Measurements from ENCODE around the gene EIF5.

The EIF5 gene

DNA sequence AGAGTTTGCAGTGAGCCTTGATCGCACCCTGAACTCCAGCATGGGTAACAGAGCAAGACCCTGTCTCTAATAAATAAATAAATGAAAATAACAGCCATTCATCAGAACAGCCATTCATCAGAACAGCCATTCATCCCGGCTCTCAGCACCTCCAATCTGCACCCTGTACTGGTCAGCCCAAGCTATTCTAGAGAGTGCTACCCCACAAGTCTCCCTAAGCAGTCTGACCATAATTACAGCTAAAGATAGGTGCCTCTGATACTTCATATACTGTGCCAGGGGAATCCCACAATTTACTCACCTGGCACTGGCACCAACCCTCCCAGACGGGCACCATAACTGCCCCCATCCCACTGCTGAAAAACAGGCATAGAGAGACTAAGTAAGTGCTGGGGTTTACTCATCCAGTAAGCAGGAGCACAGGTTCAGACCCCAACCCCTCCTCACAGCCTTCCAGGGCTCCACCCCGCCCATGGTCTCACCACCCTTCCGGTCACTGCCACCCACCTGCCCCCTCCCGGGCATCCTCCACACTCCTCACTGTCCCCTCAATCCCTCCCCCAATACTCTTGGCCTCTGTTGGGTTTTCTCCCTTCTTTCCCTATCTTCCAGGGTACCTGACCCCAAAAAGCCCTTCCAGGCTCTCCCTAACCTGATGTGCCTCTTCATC, 15.2 kb upstream of the EIF5 start:
- no peak for DNase-seq (ENCODE audit: low read depth)
- no peak overlapping the region for H3K4me3 ChIP-seq (ENCODE audit: low read depth, low read length)
- TF ChIP-seq, protein P1, sequence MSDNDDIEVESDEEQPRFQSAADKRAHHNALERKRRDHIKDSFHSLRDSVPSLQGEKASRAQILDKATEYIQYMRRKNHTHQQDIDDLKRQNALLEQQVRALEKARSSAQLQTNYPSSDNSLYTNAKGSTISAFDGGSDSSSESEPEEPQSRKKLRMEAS (IDR thresholded peaks at IDR 0.05; ENCODE audit: low read depth, low read length) = no peak
- TF ChIP-seq POLR2A (IDR thresholded peaks at IDR 0.05; ENCODE audit: extremely low read depth, insufficient read length) (no peak), MYC (IDR thresholded peaks at IDR 0.05; ENCODE audit: low read depth, low read length) (no peak)
- TF ChIP-seq, protein P2, sequence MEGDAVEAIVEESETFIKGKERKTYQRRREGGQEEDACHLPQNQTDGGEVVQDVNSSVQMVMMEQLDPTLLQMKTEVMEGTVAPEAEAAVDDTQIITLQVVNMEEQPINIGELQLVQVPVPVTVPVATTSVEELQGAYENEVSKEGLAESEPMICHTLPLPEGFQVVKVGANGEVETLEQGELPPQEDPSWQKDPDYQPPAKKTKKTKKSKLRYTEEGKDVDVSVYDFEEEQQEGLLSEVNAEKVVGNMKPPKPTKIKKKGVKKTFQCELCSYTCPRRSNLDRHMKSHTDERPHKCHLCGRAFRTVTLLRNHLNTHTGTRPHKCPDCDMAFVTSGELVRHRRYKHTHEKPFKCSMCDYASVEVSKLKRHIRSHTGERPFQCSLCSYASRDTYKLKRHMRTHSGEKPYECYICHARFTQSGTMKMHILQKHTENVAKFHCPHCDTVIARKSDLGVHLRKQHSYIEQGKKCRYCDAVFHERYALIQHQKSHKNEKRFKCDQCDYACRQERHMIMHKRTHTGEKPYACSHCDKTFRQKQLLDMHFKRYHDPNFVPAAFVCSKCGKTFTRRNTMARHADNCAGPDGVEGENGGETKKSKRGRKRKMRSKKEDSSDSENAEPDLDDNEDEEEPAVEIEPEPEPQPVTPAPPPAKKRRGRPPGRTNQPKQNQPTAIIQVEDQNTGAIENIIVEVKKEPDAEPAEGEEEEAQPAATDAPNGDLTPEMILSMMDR (IDR thresholded peaks at IDR 0.05; ENCODE audit: low read depth, low read length) = no peak

DNA sequence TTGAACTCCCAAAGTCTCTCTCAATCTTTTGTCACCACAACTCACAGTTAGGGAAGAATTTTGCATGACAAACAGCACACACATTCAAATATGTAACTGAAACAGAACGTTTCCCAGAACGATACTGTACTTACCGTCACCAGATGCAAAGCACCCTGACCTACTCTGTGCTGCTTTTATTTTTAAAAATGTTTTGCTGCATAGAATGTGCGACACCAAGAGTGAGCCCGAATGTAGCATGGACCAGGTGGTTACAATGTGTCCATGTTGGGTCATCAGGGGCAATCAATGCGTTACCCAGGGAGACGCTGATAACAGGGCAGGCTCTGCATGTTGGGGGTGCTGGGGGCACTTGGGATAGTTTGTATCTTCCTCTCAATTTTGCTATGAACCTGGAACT, 14.6 kb upstream of the EIF5 start:
- no peak for DNase-seq (ENCODE audit: low read depth)
- TF ChIP-seq, protein P1 (IDR thresholded peaks at IDR 0.05; ENCODE audit: low read depth, low read length) = no peak
- TF ChIP-seq, protein P2 (IDR thresholded peaks at IDR 0.05; ENCODE audit: low read depth, low read length) = no peak
- TF ChIP-seq MYC (IDR thresholded peaks at IDR 0.05; ENCODE audit: low read depth, low read length) = no peak
- TF ChIP-seq POLR2A (IDR thresholded peaks at IDR 0.05; ENCODE audit: extremely low read depth, insufficient read length) = no peak
- no peak overlapping the region for H3K4me3 ChIP-seq (ENCODE audit: low read depth, low read length)

DNA sequence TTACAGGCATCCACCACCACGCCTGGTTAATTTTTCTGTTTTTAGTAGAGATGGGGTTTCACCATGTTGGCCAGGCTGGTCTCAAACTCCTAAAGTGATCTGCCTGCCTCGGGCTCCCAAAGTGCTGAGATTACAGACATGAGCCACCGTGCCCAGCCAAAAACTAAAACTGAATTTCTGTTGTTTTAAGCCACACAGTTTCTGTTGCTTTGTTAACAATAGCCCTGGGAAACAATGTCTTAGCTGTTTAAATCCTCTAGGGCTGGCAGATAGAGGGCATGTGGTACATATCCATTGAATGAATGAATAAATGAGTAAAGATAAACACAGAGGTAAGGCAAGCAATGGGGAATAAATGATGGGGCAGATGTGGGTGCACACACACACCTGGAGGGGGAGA, 8.0 kb upstream of the EIF5 start:
- no peak for DNase-seq (ENCODE audit: low read depth)
- no peak overlapping the region for H3K4me3 ChIP-seq (ENCODE audit: low read depth, low read length)
- TF ChIP-seq, protein P2 (IDR thresholded peaks at IDR 0.05; ENCODE audit: low read depth, low read length) = no peak
- TF ChIP-seq, protein P1 (IDR thresholded peaks at IDR 0.05; ENCODE audit: low read depth, low read length) = no peak
- TF ChIP-seq POLR2A (IDR thresholded peaks at IDR 0.05; ENCODE audit: extremely low read depth, insufficient read length) (no peak), MYC (IDR thresholded peaks at IDR 0.05; ENCODE audit: low read depth, low read length) (no peak)

DNA sequence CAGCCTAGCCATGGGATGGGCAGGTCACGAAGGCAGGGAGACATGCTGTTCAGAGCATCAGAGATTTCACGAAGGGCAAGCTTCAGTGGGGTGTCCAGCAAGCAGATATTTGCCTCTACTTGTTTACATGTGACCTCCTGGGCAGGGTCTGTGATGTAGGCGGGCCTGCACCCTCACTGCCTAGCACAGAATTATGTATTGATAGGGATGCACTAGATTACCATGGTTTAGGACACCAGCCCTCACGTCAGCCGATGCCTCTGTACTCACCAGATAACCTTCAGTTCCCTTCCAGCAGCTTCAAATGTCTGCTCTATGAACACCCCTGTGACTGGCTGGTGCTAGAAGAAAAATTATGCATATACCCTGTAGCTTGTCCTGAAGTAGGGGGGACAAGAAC, 5.1 kb upstream of the EIF5 start:
- no peak overlapping the region for H3K4me3 ChIP-seq (ENCODE audit: low read depth, low read length)
- TF ChIP-seq, protein P2 (IDR thresholded peaks at IDR 0.05; ENCODE audit: low read depth, low read length) = no peak
- TF ChIP-seq, protein P1 (IDR thresholded peaks at IDR 0.05; ENCODE audit: low read depth, low read length) = no peak
- TF ChIP-seq MYC (IDR thresholded peaks at IDR 0.05; ENCODE audit: low read depth, low read length) (no peak), POLR2A (IDR thresholded peaks at IDR 0.05; ENCODE audit: extremely low read depth, insufficient read length) (no peak)
- no peak for DNase-seq (ENCODE audit: low read depth)

DNA sequence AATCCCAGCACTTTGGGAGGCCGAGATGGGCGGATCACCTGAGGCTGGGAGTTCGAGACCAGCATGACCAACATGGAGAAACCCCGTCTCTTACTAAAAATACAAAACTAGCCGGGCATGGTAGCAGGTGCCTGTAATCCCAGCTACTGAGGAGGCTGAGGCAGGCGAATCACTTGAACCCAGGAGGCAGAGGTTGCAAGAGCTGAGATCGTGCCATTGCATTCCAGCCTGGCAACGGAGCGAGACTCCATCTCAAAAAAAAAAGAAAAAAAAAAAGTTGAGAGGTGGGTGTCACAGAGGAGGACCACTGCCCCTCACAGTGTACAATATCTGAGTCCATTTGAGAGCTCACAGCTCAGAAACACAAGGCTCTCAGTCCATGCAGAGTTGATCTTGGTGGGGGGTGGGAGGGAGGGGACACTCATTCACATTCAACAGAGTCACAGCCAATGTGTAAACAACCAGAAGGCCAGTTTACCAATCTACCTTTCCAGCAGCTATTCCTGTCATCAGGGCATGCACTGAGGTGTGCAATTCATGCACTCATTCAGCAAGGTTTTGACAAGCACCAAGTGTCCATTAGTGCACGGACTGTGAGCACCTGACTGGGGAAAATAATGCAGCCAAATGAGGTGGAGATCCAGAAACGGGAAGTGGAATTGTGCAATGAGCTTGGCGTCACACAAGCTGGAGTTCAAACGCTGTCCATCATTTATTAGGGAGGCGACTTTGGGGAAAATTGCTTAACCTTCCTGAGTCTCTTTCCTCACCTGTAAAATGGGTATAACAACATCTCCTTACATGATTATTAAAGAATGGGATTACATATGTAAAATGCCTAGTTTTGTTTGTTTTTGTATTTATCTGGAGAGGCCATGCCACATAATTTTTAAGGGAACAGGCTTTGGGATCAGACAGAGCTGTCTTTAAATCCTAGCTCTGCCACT, 4.4 kb upstream of the EIF5 start:
- TF ChIP-seq, protein P1 (IDR thresholded peaks at IDR 0.05; ENCODE audit: low read depth, low read length) = no peak
- TF ChIP-seq MYC (IDR thresholded peaks at IDR 0.05; ENCODE audit: low read depth, low read length) (no peak), POLR2A (IDR thresholded peaks at IDR 0.05; ENCODE audit: extremely low read depth, insufficient read length) (no peak)
- TF ChIP-seq, protein P2 (IDR thresholded peaks at IDR 0.05; ENCODE audit: low read depth, low read length) = no peak
- DNase-seq (ENCODE audit: low read depth) = peak; percentile 87
- H3K4me3 ChIP-seq (ENCODE audit: low read depth, low read length) = no peak overlapping the region
